Astrocyte of the cerebellum (primary cell): Measurements from ENCODE around the gene SLC25A46.
A peak's percentile ranks its signal among the peaks of the same experiment; 100 is the strongest.
"Not testable (repeated sequence)": the region's sequence is repeated elsewhere in the genome, so short reads cannot be mapped to it uniquely, and the experiment has no call there.

Experiments used
- DNase-seq: peaks from one replicate; pipeline ENCODE4 v3.0.0-alpha.2; 2011; ENCODE audit warnings: low read depth
- H3K4me3 ChIP-seq: 2 replicates; pipeline ENCODE4 v1.5.1; 2011; ENCODE audit warnings: mild to moderate bottlenecking, low read depth, low read length, moderate library complexity
- CTCF ChIP-seq: IDR thresholded peaks from 2 replicates; pipeline ENCODE4 v1.5.1; 2012; ENCODE audit warnings: low read length, low read depth, moderate library complexity, mild to moderate bottlenecking; ENCODE audit errors: missing control alignments
- in situ Hi-C: cut with HindIII; loops from 2 replicates; pipeline ENCODE4 v1.10.0; 2017; ENCODE audit warnings: low sequenced_read_pairs

SLC25A46 gene

GRCh38 chr5:110738812-110739651 lies at the start of gene SLC25A46:
Gene SLC25A46 (plus strand): TSS chr5:110739007. CDS start chr5:110739120, 113 bp downstream.
- TF ChIP-seq CTCF = no peak
- DNase-seq = peak; percentile 69
- H3K4me3 ChIP-seq = peak within 1 kb of the TSS; percentile 87
- in situ Hi-C loops = no loop called here

- DNase-seq, H3K4me3 ChIP-seq, in situ Hi-C loops: not testable (repeated sequence)
These were observed 48.2 kb upstream of the SLC25A46 start for GRCh38 chr5:110690587-110690986.

- in situ Hi-C loops, H3K4me3 ChIP-seq, DNase-seq: not testable (repeated sequence)
These were observed 46.1 kb upstream of the SLC25A46 start for GRCh38 chr5:110692669-110693068.

GRCh38 chr5:110702300-110702699 lies 36.5 kb upstream of the SLC25A46 start:
- in situ Hi-C loops = no loop called here
- no peak for DNase-seq
- TF ChIP-seq CTCF = no peak
- no peak overlapping the region for H3K4me3 ChIP-seq

GRCh38 chr5:110702704-110703103 lies 36.1 kb upstream of the SLC25A46 start:
- in situ Hi-C loops = no loop called here
- DNase-seq = no peak
- no peak overlapping the region for H3K4me3 ChIP-seq
- no peak for TF ChIP-seq CTCF

- in situ Hi-C loops = no loop called here
- no peak overlapping the region for H3K4me3 ChIP-seq
- no peak for TF ChIP-seq CTCF
- DNase-seq = no peak
These were observed 35.3 kb upstream of the SLC25A46 start for GRCh38 chr5:110703481-110703880.

GRCh38 chr5:110705349-110705748 lies 33.5 kb upstream of the SLC25A46 start:
- no peak overlapping the region for H3K4me3 ChIP-seq
- in situ Hi-C loops = no loop called here
- no peak for DNase-seq
- TF ChIP-seq CTCF = no peak
